ENCODE measurements around the gene NMNAT3. TPM values are rescaled to one million over a fixed set of nuclear protein-coding genes. Genes with fewer than 3 reads are reported as not detected.

Gene NMNAT3
- polyA plus RNA-seq, 1 of the 3 experiments (the other 2 are of a cell fraction), result not detected

- no peak for TF ChIP-seq FOSL2 (IDR thresholded peaks at IDR 0.05; ENCODE audit: borderline replicate concordance, low read depth)
- 0 out of 2 replicates have a peak, but pooled peaks have one; percentile 1 for TF ChIP-seq RAD21 (IDR thresholded peaks at IDR 0.05; ENCODE audit: low read length)
- TF ChIP-seq SIN3A (IDR thresholded peaks at IDR 0.05; ENCODE audit: borderline replicate concordance, low read depth, low read length), result no peak
- TF ChIP-seq YY1 (IDR thresholded peaks at IDR 0.05; ENCODE audit: low read depth), result no peak
- peak; percentile 65 for TF ChIP-seq CHD2 (IDR thresholded peaks at IDR 0.05; ENCODE audit: low read length, partially characterized antibody)
- TF ChIP-seq ELF1 (IDR thresholded peaks at IDR 0.05), result no peak
- no peak for TF ChIP-seq ZBTB33 (IDR thresholded peaks at IDR 0.05; ENCODE audit: borderline replicate concordance, low read depth)
- TF ChIP-seq, protein P1, sequence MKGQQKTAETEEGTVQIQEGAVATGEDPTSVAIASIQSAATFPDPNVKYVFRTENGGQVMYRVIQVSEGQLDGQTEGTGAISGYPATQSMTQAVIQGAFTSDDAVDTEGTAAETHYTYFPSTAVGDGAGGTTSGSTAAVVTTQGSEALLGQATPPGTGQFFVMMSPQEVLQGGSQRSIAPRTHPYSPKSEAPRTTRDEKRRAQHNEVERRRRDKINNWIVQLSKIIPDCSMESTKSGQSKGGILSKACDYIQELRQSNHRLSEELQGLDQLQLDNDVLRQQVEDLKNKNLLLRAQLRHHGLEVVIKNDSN (IDR thresholded peaks at IDR 0.05; ENCODE audit: borderline replicate concordance, low read depth), result no peak
- TF ChIP-seq JUND (IDR thresholded peaks at IDR 0.05), result no peak
- TF ChIP-seq GABPA (IDR thresholded peaks at IDR 0.05; ENCODE audit: low read depth), result no peak
- TF ChIP-seq MEF2A (IDR thresholded peaks at IDR 0.05; ENCODE audit: borderline replicate concordance, low read depth), result no peak
- TF ChIP-seq, protein P2, sequence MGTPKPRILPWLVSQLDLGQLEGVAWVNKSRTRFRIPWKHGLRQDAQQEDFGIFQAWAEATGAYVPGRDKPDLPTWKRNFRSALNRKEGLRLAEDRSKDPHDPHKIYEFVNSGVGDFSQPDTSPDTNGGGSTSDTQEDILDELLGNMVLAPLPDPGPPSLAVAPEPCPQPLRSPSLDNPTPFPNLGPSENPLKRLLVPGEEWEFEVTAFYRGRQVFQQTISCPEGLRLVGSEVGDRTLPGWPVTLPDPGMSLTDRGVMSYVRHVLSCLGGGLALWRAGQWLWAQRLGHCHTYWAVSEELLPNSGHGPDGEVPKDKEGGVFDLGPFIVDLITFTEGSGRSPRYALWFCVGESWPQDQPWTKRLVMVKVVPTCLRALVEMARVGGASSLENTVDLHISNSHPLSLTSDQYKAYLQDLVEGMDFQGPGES (IDR thresholded peaks at IDR 0.05; ENCODE audit: low read depth, low read length), result no peak
- TF ChIP-seq SMC3 (IDR thresholded peaks at IDR 0.05; ENCODE audit: low read depth, low read length), result no peak
- peak; percentile 69 for TF ChIP-seq RCOR1 (IDR thresholded peaks at IDR 0.05; ENCODE audit: low read length)
- TF ChIP-seq EP300 (IDR thresholded peaks at IDR 0.05; ENCODE audit: borderline replicate concordance in 1 of 2, low read depth in 1 of 2, low read length in 1 of 2), result peak in 1 of 2 experiments; percentile 81; a peak in 2 of 4 replicates
- 0 out of 2 replicates have a peak, but pooled peaks have one; percentile 7 for TF ChIP-seq FOXJ3 (CRISPR knock-in tag; IDR thresholded peaks at IDR 0.05)
- TF ChIP-seq TEAD4 (IDR thresholded peaks at IDR 0.05; ENCODE audit: borderline replicate concordance, insufficient read depth), result no peak
- no peak for TF ChIP-seq TCF12 (IDR thresholded peaks at IDR 0.05)
- no peak for TF ChIP-seq CTCF (IDR thresholded peaks at IDR 0.05)
- no peak for TF ChIP-seq FOXM1 (IDR thresholded peaks at IDR 0.05; ENCODE audit: low read depth)
- TF ChIP-seq TAF1 (IDR thresholded peaks at IDR 0.05; ENCODE audit: borderline replicate concordance, low read depth, low read length), result no peak
- TF ChIP-seq, protein P3, sequence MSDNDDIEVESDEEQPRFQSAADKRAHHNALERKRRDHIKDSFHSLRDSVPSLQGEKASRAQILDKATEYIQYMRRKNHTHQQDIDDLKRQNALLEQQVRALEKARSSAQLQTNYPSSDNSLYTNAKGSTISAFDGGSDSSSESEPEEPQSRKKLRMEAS (IDR thresholded peaks at IDR 0.05; ENCODE audit: low read depth), result no peak
- no peak for TF ChIP-seq EZH2phosphoT487 (IDR thresholded peaks at IDR 0.05; ENCODE audit: borderline replicate concordance, low read depth)
- TF ChIP-seq GATA2 (CRISPR knock-in tag; IDR thresholded peaks at IDR 0.05), result peak; percentile 94
- no peak for TF ChIP-seq POLR2AphosphoS5 (IDR thresholded peaks at IDR 0.05; ENCODE audit: low read depth, low read length)
Observed at GRCh38 chr3:139534992-139535879, 142.5 kb downstream of the NMNAT3 start (continued).
